HepG2 (cell line): ENCODE results near the gene TTC1. TPM values are rescaled to one million over a fixed set of nuclear protein-coding genes. Genes with fewer than 3 reads are reported as not detected.

Experiments used
- ATAC-seq: fragments of 200-7000 bp; cut with Tn5 transposase; 3 replicates; pipeline ENCODE4 v1.9.1; 2020; ENCODE audit warnings: mild to moderate bottlenecking, moderate library complexity
- BruUV-seq: library from RNA; stranded (reverse); fragments of 400-500 nt; replicated peaks from 2 replicates; lab custom pipeline; 2021; lab: Mats Ljungman, UMichigan
- CTCF ChIA-PET: fragments of 300-600 bp; formaldehyde crosslinking; extraction: SDS; loops from one replicate; lab custom pipeline; 2021; ENCODE audit warnings: low total read pairs, inconsistent platforms, low intra/inter-chr PET ratio; lab: Yijun Ruan, JAX
- POLR2A ChIA-PET: fragments of 350-600 bp; sonication (Branson Sonifier 250); formaldehyde crosslinking; loops from one replicate; lab custom pipeline; 2020; ENCODE audit warnings: antibody characterized with exemption, inconsistent platforms; lab: Yijun Ruan, JAX
- DNase-seq: peaks from one replicate; pipeline ENCODE4 v3.0.0-alpha.2; 2015; ENCODE audit warnings: low spot score
- FAIRE-seq: peaks from 3 replicates; lab custom pipeline; 2011; peaks lifted over from hg19 to GRCh38; lab: Jason Lieb, UNC
- H2AFZ ChIP-seq: one replicate; pipeline ENCODE4 v1.6.1; 2011; ENCODE audit warnings: low read length, inconsistent platforms
- H3K27ac ChIP-seq: fragments of 300-600 bp; 3 replicates; pipeline ENCODE4 v1.8.0; 2011; ENCODE audit warnings: mixed run types, mild to moderate bottlenecking, mixed read lengths, low read length, inconsistent platforms; ENCODE audit not compliant: insufficient read depth; ENCODE audit errors: extremely low read length
- H3K27me3 ChIP-seq, 2 experiments: fragments of 200-600 bp in 1 of 2; 2 replicates in 1 of 2; 3 replicates in 1 of 2; pipeline versions ENCODE4 v1.6.0 to v1.8.0; 2011; ENCODE audit warnings: low read length in 2 of 2, mild to moderate bottlenecking in 2 of 2, moderate library complexity in 2 of 2, inconsistent platforms in 1 of 2; ENCODE audit not compliant: insufficient read depth in 2 of 2, control insufficient read depth in 1 of 2
- H3K36me3 ChIP-seq, 2 experiments: fragments of 200-600 bp in 1 of 2; replicated peaks in 1 of 2; 2 replicates in 1 of 2; 3 replicates in 1 of 2; pipeline versions ENCODE4 v1.5.1 to v1.8.0; 2011; ENCODE audit warnings: low read length in 2 of 2, inconsistent platforms in 1 of 2; ENCODE audit not compliant: insufficient read depth in 2 of 2, control insufficient read depth in 1 of 2
- H3K4me1 ChIP-seq: 2 replicates; pipeline ENCODE4 v1.5.1; 2012; ENCODE audit warnings: low read length, inconsistent platforms; ENCODE audit not compliant: insufficient read depth
- H3K4me2 ChIP-seq: 2 replicates; pipeline ENCODE4 v1.6.0; 2011; ENCODE audit warnings: low read depth, low read length, inconsistent platforms
- H3K4me3 ChIP-seq, 3 experiments: fragments of 200-600 bp in 1 of 3; sonication (generic), shearing (Covaris generic) in 1 of 3; replicated peaks in 1 of 3; 2 replicates each; pipeline ENCODE4 v1.5.1; 2011 to 2016; ENCODE audit warnings: low read length in 3 of 3, inconsistent platforms in 2 of 3, low read depth in 2 of 3, mild to moderate bottlenecking in 2 of 3, control low read depth in 1 of 3, mixed read lengths in 1 of 3; ENCODE audit not compliant: insufficient read depth in 1 of 3
- H3K79me2 ChIP-seq: one replicate; pipeline ENCODE4 v1.6.1; 2011; ENCODE audit warnings: low read length, inconsistent platforms; ENCODE audit not compliant: insufficient read depth
- H3K9ac ChIP-seq: 2 replicates; pipeline ENCODE4 v1.6.0; 2011; ENCODE audit warnings: mild to moderate bottlenecking, low read depth, low read length, inconsistent platforms; ENCODE audit not compliant: insufficient read depth
- H3K9me3 ChIP-seq: 2 replicates; pipeline ENCODE4 v1.5.1; 2012; ENCODE audit warnings: mild to moderate bottlenecking, low read length
- H4K20me1 ChIP-seq: 2 replicates; pipeline ENCODE4 v1.6.0; 2011; ENCODE audit warnings: inconsistent platforms, mild to moderate bottlenecking, low read length, moderate library complexity; ENCODE audit not compliant: insufficient read depth
- KDM3A ChIP-seq: IDR thresholded peaks from 2 replicates; pipeline ENCODE4 v1.6.1; 2018; ENCODE audit warnings: low read depth, missing compliant biosample characterization
- KLF13 ChIP-seq: sonication (generic); formaldehyde crosslinking; IDR thresholded peaks from 2 replicates; pipeline ENCODE4 v1.4.0; 2020; ENCODE audit warnings: mild to moderate bottlenecking, missing genetic modification reagents
- RFX5 ChIP-seq: IDR thresholded peaks from 2 replicates; pipeline ENCODE4 v1.6.1; 2011; ENCODE audit warnings: low read depth, low read length, improper control_type of control experiment
- RXRB ChIP-seq: IDR thresholded peaks from 2 replicates; pipeline ENCODE4 v1.6.1; 2016; ENCODE audit warnings: borderline replicate concordance, missing genetic modification reagents, missing compliant biosample characterization
- TCF12 ChIP-seq, 2 experiments: fragments of 450-650 bp in 1 of 2; sonication (generic) in 1 of 2; formaldehyde crosslinking in 1 of 2; IDR thresholded peaks; 2 replicates each; pipeline versions ENCODE4 v1.6.1 to v1.8.0; 2017 to 2022; ENCODE audit warnings: antibody characterized with exemption in 1 of 2, mild to moderate bottlenecking in 1 of 2, missing genetic modification reagents in 1 of 2, moderate library complexity in 1 of 2
- XBP1 ChIP-seq: sonication (generic); formaldehyde crosslinking; IDR thresholded peaks from 2 replicates; pipeline ENCODE4 v1.5.0; 2020; ENCODE audit warnings: missing genetic modification reagents
- ZNF225 ChIP-seq: sonication (generic); formaldehyde crosslinking; IDR thresholded peaks from 2 replicates; pipeline ENCODE4 v1.4.0; 2020; ENCODE audit warnings: mild to moderate bottlenecking, missing genetic modification reagents
- ZNF629 ChIP-seq: sonication (generic); formaldehyde crosslinking; conservative IDR thresholded peaks from 2 replicates; pipeline ENCODE4 v1.5.0; 2020; ENCODE audit warnings: missing genetic modification reagents
- ZNF660 ChIP-seq: sonication (generic); formaldehyde crosslinking; IDR thresholded peaks from 2 replicates; pipeline ENCODE4 v1.5.1; 2020; ENCODE audit warnings: mild to moderate bottlenecking, low read depth, missing genetic modification reagents, borderline replicate concordance
- WGBS: methylation state at CpG from one replicate; pipeline ENCODE4 v1.1.6; 2017; ENCODE audit warnings: low lambda C conversion rate; 5-methylcytosine and 5-hydroxymethylcytosine counted together
- in situ Hi-C: cut with HindIII; loops from 2 replicates; pipeline ENCODE4 v1.10.0; 2017; ENCODE audit warnings: low pct_unique_long_range_greater_than_20kb; ENCODE audit not compliant: extremely low pct_ligation_motif_present
- intact Hi-C: fragments of 100-400 bp; cut with micrococcal nuclease; formaldehyde crosslinking; loops from one replicate; pipeline ENCODE4 v1.10.0; 2022; ENCODE audit not compliant: unreplicated experiment
- polyA plus RNA-seq, 8 experiments: library from polyadenylated mRNA; depleted of rRNA in 3 of 8; stranded (reverse) in 7 of 8; unstranded in 1 of 8; fragments of >200 nt; fragmentation: Illumina TruSeq in 4 of 8; extraction: Trizol in 4 of 8; gene quantifications; 2 replicates each; pipeline versions ENCODE4 v1.2.1 to v1.2.3, GENCODE V29; 2011 to 2016; ENCODE audit warnings: low read depth in 4 of 8, missing spikeins in 1 of 8, mixed read lengths in 1 of 8; ENCODE audit not compliant: insufficient read depth in 1 of 8
- total RNA-seq, 5 experiments: library from RNA; depleted of rRNA; stranded (reverse); fragments of >200 nt; fragmentation: Illumina TruSeq; extraction: Trizol; gene quantifications; 2 replicates each; pipeline ENCODE4 v1.2.3, GENCODE V29; 2016; ENCODE audit warnings: low read depth in 1 of 5
- TF ChIP-seq, protein P1 (sequence below): sonication (generic); formaldehyde crosslinking; IDR thresholded peaks from 2 replicates; pipeline ENCODE4 v1.4.0; 2020; ENCODE audit warnings: missing genetic modification reagents, borderline replicate concordance

Gene TTC1
- total and polyA plus RNA-seq, 2 of the 13 experiments (the other 11 are each of a cell fraction or from before 2014, with no cell fraction given), result 16.1 to 72.1 TPM

DNA sequence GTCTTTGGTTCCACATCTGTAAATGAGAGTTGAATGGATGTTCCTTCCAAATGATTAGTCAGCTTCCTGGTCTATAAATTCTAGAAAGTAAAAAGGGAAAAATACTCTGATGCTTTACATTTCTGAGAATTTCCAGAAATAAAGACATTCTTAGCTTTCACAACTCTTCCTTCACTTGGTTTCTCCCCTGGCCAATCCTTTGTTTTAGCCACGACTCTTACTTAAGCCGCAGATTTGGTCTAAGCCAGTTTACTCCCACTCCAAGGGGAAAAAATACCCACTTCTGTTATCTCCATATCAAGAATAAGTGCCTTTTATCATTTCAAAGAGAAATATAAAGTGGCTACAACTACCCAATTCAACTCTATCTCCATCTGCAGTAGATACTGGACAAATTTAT is 80.6 kb downstream of the TTC1 start:
- Histone ChIP-seq H4K20me1 (no peaks in the 10 kb centered on the region), H3K4me3 (no peak overlapping the region), H3K27me3 (no peaks in the 10 kb centered on the region), H3K79me2 (no peaks in the 10 kb centered on the region), H3K9me3 (no peaks in the 10 kb centered on the region), H3K9ac (no peak overlapping the region), H2AFZ (no peak overlapping the region), H3K4me2 (no peak overlapping the region), H3K4me1 (no peaks in the 10 kb centered on the region), H3K27ac (no peak overlapping the region), H3K36me3 (peaks cover 5 to 25% of the 10 kb centered on the region in 2 experiments; a peak in 4 of 5 replicates)
- CTCF ChIA-PET, result no interaction called here
- FAIRE-seq (no peak), DNase-seq (no peak), ATAC-seq (no peak)
- no TSS peak for BruUV-seq
- TF ChIP-seq KDM3A (CRISPR knock-in tag), result no peak
- no peak for TF ChIP-seq TCF12 (IDR thresholded peaks at IDR 0.05)
- TF ChIP-seq TCF12 (CRISPR knock-in tag; IDR thresholded peaks at IDR 0.05), result no peak
- no peak for TF ChIP-seq RFX5
- no peak for TF ChIP-seq ZNF629 (CRISPR knock-in tag)
- TF ChIP-seq KLF13, result no peak
- TF ChIP-seq, protein P1, sequence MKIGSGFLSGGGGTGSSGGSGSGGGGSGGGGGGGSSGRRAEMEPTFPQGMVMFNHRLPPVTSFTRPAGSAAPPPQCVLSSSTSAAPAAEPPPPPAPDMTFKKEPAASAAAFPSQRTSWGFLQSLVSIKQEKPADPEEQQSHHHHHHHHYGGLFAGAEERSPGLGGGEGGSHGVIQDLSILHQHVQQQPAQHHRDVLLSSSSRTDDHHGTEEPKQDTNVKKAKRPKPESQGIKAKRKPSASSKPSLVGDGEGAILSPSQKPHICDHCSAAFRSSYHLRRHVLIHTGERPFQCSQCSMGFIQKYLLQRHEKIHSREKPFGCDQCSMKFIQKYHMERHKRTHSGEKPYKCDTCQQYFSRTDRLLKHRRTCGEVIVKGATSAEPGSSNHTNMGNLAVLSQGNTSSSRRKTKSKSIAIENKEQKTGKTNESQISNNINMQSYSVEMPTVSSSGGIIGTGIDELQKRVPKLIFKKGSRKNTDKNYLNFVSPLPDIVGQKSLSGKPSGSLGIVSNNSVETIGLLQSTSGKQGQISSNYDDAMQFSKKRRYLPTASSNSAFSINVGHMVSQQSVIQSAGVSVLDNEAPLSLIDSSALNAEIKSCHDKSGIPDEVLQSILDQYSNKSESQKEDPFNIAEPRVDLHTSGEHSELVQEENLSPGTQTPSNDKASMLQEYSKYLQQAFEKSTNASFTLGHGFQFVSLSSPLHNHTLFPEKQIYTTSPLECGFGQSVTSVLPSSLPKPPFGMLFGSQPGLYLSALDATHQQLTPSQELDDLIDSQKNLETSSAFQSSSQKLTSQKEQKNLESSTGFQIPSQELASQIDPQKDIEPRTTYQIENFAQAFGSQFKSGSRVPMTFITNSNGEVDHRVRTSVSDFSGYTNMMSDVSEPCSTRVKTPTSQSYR (CRISPR knock-in tag), result no peak
- TF ChIP-seq ZNF225 (CRISPR knock-in tag), result no peak
- TF ChIP-seq RXRB, result no peak
- TF ChIP-seq ZNF660 (CRISPR knock-in tag), result no peak
- TF ChIP-seq XBP1 (CRISPR knock-in tag), result no peak
- in situ Hi-C loops, result no loop called here
- POLR2A ChIA-PET, result no interaction called here
- intact Hi-C loops, result no loop called here
- 94% methylated on average over 2 of the region's 2 CpGs for WGBS
